ENCODE data around the gene PSG6. TPM values are rescaled to one million over a fixed set of nuclear protein-coding genes. Genes with fewer than 3 reads are reported as not detected.

PSG6 gene
- not detected for total RNA-seq

GRCh38 chr19:42917634-42918033, at the start of gene PSG6:
TSS of gene PSG6 (minus strand) at chr19:42917894. CDS start at chr19:42917792, 102 bp downstream.

GRCh38 chr19:42937107-42937506, 19.4 kb upstream of the PSG6 start, which contains the start of gene PSG7:
TSS of gene PSG7 (minus strand) at chr19:42937207. CDS start at chr19:42937076, 131 bp downstream.

GRCh38 chr19:42879613-42880012, 38.1 kb downstream of the PSG6 start, which contains the start of gene PSG1:
TSS of gene PSG1 (minus strand) at chr19:42879713. CDS start at chr19:42879581, 132 bp downstream.

Other genes with a start within 250 kb of the PSG6 start
- not detected for gene PSG3, start 177.4 kb downstream of the PSG6 start, total RNA-seq
- gene PSG8, start 152.2 kb downstream of the PSG6 start, total RNA-seq = not detected
- not detected for gene PSG1, start 38.2 kb downstream of the PSG6 start, total RNA-seq
- gene PSG7, start 19.3 kb upstream of the PSG6 start, total RNA-seq = not detected
- not detected for gene PSG11, start 108.6 kb upstream of the PSG6 start, total RNA-seq
- gene PSG2, start 164.8 kb upstream of the PSG6 start, total RNA-seq = not detected